NB4 (cell line): ENCODE results near the gene ADRB2.

Source experiments
- DNase-seq: peaks from one replicate; pipeline ENCODE4 v3.0.0; 2010; ENCODE audit warnings: low read depth
- H3K4me3 ChIP-seq: one replicate; pipeline ENCODE4 v1.5.1; 2011; ENCODE audit warnings: mild to moderate bottlenecking, low read depth, low read length, moderate library complexity
- MYC ChIP-seq: IDR thresholded peaks from 2 replicates; pipeline ENCODE4 v1.6.1; 2011; ENCODE audit warnings: low read depth, low read length
- POLR2A ChIP-seq: IDR thresholded peaks from 2 replicates; pipeline ENCODE4 v1.6.1; 2011; ENCODE audit warnings: mild to moderate bottlenecking; ENCODE audit not compliant: insufficient read length; ENCODE audit errors: extremely low read depth
- TF ChIP-seq, protein P1 (sequence below): IDR thresholded peaks from 2 replicates; pipeline ENCODE4 v1.6.1; 2011; ENCODE audit warnings: low read depth, low read length
- TF ChIP-seq, protein P2 (sequence below): IDR thresholded peaks from one replicate; pipeline ENCODE4 v1.5.1; 2012; ENCODE audit warnings: low read depth, low read length

ADRB2 gene

DNA sequence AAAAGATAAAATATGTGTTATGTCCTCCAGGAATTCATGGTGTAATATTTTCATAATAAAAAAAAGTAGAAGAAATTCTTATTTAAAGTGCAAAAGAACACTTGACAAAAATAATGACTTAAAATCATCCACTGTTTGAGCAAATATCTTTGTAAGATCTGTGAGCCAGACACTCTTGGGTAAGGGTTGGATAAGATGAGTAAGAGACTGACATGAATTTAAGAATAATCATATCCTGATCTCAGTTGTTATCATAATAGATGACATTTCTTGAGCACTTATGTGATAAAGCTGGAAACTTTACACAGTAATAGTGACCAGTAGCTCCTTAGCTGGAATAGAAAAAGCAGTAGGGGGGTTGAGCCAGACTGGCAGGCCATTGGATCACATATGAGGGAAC is 40.0 kb upstream of the ADRB2 start:
- TF ChIP-seq MYC (no peak), POLR2A (no peak)
- TF ChIP-seq, protein P1, sequence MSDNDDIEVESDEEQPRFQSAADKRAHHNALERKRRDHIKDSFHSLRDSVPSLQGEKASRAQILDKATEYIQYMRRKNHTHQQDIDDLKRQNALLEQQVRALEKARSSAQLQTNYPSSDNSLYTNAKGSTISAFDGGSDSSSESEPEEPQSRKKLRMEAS = no peak
- TF ChIP-seq, protein P2, sequence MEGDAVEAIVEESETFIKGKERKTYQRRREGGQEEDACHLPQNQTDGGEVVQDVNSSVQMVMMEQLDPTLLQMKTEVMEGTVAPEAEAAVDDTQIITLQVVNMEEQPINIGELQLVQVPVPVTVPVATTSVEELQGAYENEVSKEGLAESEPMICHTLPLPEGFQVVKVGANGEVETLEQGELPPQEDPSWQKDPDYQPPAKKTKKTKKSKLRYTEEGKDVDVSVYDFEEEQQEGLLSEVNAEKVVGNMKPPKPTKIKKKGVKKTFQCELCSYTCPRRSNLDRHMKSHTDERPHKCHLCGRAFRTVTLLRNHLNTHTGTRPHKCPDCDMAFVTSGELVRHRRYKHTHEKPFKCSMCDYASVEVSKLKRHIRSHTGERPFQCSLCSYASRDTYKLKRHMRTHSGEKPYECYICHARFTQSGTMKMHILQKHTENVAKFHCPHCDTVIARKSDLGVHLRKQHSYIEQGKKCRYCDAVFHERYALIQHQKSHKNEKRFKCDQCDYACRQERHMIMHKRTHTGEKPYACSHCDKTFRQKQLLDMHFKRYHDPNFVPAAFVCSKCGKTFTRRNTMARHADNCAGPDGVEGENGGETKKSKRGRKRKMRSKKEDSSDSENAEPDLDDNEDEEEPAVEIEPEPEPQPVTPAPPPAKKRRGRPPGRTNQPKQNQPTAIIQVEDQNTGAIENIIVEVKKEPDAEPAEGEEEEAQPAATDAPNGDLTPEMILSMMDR = no peak
- H3K4me3 ChIP-seq = no peak overlapping the region
- no peak for DNase-seq

DNA sequence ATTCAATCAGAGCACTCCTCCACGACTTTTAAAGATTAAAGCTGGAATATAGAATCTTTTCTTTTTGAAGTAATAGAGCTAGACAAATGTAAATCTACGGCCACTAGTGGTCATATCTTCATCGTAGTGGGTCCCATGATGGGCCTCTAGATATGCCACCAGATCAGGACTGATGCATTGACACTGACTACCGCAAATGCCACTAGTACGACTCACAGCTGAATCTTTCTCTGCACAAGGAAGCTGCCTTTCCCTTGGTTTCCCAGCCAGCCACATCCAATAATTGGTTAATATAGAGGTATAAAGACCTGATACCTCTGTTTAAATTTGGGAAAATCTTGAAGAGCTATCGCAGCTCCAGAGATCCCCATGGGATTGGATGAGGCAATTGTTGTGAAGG is 37.8 kb upstream of the ADRB2 start:
- TF ChIP-seq MYC (no peak), POLR2A (no peak)
- TF ChIP-seq, protein P2 = no peak
- TF ChIP-seq, protein P1 = no peak
- no peak for DNase-seq
- H3K4me3 ChIP-seq = no peak overlapping the region

DNA sequence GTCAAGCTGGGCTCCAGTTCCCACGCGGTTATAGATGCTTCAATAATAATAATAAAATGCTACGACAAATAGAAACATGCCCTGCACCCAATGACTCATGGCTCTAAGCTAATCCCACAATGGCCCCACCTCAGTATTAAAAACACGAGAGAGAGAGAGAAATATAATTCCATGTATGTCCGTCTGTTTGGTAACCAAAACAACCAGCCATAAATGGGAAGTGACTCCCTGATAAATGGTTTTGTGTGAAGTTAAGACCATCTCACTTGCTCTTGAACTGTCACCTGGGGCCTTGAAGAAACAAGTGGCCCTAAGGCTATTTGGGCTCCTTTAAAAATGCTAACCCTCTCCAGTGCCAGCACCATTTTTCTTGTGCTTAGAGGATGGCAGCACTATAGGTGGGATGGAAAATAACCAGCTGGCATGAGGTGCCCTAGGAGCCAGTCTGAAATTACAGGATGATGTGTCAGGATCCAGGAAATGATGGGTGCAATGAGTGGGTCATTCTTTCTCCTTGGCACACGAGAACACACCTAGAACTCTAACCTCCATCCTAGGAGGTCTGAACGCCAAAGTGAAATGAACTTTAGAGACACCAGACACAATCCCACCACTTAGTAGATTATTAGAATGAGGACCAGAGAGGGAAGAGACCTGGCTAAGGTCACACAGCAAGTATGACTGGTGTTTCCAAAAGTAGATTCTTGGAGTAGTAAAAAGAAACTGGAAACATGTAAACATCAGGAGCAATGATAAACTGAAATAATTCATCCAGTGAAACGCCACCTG is 35.7 kb upstream of the ADRB2 start:
- peak; percentile 30 for DNase-seq
- TF ChIP-seq, protein P1 = no peak
- TF ChIP-seq POLR2A (no peak), MYC (no peak)
- TF ChIP-seq, protein P2 = no peak

DNA sequence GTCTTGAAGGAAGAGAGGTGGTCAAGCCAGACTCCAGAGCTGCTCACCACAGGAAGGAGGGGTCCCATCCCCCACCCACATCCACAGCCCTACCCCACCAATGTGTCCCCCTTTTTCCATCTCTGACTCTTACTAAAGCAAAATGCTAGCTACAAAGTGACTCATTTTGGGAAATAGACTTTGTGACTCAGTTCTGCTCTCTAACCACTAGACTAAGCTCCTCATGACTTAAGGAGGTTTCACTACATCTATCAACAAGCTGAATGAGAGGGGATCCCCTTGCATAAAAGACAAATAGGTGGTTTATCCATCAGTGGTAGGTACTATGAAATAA is 35.1 kb upstream of the ADRB2 start:
- TF ChIP-seq, protein P2 = no peak
- TF ChIP-seq, protein P1 = no peak
- no peak for TF ChIP-seq POLR2A
- TF ChIP-seq MYC = no peak
- peak; percentile 60 for DNase-seq
- no peak overlapping the region for H3K4me3 ChIP-seq

More for the DNA sequence above, 35.7 kb upstream of the ADRB2 start:
- no peak overlapping the region for H3K4me3 ChIP-seq

DNA sequence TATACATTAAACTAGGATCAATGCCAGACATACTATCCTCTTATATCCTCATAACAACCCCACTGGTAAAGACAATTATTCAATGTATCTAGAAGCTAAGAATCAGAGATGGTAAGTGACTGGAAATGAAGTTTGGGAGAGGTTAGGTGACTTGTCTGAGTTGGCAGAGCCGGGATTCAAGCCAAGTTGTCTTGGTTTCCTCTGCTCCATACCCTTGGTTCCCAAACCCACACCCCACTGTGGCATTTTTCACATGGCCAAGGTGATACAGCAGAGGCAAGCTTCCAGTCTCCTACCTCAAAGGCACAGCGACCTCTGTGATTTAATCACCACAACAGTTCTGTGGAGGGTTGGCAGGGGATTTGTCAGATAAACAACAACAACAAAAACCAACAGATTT is 34.7 kb upstream of the ADRB2 start:
- no peak for DNase-seq
- TF ChIP-seq POLR2A = no peak
- TF ChIP-seq, protein P1 = no peak
- no peak overlapping the region for H3K4me3 ChIP-seq

DNA sequence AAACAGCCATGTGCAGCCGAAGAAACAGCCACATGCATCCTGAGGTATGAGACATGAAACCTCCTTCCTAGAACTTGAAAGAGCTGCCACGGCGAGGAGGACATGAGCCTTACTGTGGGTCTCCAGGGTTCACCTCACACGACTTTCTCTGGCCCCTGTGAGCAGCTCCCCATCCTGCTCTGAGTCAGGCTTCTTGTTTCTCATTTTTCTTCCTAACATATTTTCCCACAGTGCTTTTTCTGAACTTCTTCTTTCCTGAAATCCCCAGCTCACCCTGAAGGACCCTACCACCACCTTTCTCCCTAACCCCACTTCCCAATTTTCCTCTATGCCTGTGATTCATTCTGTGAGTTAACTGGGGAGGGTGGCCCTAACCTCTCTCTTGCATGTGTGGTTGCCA is 33.7 kb upstream of the ADRB2 start:
- H3K4me3 ChIP-seq = no peak overlapping the region
- DNase-seq = peak; percentile 34
- TF ChIP-seq, protein P1 = no peak; the same call in 1 of the 2 replicates
- TF ChIP-seq, protein P2 = no peak
- TF ChIP-seq POLR2A (no peak), MYC (no peak)
